Coronary artery (tissue), 2 donors: ENCODE results near the gene CRAT.

Source experiments
- DNase-seq: peaks from one replicate; pipeline ENCODE4 v3.0.0-alpha.2; 2017; ENCODE audit warnings: low spot score
- H3K27ac ChIP-seq, 2 donors: fragments of 200-600 bp; sonication (generic); one replicate each; pipeline ENCODE4 v1.5.1; 2016 to 2019
- H3K4me3 ChIP-seq: fragments of 200-600 bp; sonication (generic); 2 replicates; pipeline ENCODE4 v1.5.1; 2016; ENCODE audit warnings: mild to moderate bottlenecking, moderate library complexity
- TF ChIP-seq, protein P1 (sequence below): fragments of 200-600 bp; sonication (generic); IDR thresholded peaks from one replicate; pipeline ENCODE4 v1.5.1; 2019; ENCODE audit warnings: antibody characterized with exemption

The CRAT gene

DNA sequence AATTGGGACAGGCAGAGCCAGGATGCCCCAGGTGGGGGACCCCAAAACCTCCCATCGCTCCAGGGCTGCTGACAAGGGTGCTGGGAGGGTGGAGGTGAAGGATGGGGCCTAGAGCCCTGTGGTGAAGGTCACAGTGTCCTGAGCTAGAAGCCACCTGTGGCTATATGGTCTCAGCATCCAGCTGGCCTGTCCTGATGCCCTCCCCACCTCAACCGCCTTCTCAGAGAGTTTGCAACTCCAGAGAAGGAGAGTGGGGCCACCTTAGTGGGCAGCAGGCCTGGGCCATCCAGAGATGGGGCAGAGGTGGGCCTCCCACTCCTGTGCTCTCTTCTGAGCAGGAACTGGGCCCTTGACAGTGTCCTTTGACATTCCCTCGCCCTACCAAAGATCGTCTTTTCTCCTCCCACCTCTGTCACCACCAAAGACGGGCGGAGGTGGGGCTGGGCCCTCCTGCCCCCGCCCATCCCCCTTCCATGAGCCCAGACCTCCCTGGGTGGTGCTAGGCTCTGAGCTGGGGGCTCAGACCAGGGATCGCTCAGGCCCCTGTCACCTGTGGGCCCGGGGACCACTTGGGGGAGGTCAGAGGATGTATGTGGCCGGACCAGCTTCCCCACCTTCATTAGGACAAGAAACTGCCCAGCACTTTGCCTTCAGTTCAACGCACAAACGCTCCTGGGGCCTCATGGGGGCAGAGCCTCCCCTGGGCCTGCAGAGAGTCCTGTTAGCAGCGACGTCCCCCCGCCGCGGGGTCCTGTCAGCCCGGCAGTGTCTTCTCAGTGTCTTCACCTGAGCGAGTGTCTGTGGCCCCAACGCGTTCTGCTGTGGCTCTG, 39.7 kb downstream of the CRAT start:
- no peak for DNase-seq
- TF ChIP-seq, protein P1, sequence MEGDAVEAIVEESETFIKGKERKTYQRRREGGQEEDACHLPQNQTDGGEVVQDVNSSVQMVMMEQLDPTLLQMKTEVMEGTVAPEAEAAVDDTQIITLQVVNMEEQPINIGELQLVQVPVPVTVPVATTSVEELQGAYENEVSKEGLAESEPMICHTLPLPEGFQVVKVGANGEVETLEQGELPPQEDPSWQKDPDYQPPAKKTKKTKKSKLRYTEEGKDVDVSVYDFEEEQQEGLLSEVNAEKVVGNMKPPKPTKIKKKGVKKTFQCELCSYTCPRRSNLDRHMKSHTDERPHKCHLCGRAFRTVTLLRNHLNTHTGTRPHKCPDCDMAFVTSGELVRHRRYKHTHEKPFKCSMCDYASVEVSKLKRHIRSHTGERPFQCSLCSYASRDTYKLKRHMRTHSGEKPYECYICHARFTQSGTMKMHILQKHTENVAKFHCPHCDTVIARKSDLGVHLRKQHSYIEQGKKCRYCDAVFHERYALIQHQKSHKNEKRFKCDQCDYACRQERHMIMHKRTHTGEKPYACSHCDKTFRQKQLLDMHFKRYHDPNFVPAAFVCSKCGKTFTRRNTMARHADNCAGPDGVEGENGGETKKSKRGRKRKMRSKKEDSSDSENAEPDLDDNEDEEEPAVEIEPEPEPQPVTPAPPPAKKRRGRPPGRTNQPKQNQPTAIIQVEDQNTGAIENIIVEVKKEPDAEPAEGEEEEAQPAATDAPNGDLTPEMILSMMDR = no peak
- Histone ChIP-seq H3K4me3 (no peak overlapping the region), H3K27ac (no peak overlapping the region)

DNA sequence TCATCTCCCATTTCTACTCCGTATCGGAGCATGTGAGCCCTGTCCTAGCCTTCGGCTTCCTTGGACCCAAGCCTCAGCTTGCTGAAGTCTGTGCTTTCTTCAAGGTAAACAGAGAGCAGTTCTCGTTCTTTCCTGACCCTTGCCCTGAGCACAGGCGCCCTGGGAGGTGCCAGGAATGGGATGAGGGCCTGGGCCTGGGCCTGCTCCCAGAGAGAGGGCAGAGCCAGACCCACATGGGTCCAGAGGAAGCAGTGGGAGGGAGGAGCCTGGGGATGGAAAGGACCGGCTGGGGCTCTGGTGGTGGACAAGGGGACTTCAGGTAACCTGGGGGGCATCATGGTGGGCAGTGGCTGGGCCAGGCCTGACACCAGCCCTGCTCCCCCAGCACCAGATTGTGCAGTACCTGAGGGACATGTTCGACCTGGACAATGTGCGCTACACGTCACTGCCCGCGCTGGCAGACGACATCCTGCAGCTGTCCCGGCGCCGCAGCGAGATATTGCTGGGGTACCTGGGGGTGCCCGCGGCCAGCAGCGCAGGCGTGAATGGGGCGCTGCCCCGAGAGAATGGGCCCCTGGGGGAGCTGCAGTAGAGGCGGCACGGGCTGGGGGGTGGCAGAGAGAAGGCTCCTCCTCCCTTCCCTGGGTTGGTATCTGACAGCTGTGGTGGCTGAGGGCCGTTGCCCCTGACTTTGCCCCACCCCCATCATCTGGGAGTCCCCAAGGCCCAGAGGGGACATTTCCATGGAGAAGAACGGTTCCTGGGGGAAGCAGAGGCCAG, 40.5 kb downstream of the CRAT start:
- DNase-seq = no peak
- TF ChIP-seq, protein P1 = no peak
- Histone ChIP-seq H3K27ac (no peak overlapping the region), H3K4me3 (no peak overlapping the region)

DNA sequence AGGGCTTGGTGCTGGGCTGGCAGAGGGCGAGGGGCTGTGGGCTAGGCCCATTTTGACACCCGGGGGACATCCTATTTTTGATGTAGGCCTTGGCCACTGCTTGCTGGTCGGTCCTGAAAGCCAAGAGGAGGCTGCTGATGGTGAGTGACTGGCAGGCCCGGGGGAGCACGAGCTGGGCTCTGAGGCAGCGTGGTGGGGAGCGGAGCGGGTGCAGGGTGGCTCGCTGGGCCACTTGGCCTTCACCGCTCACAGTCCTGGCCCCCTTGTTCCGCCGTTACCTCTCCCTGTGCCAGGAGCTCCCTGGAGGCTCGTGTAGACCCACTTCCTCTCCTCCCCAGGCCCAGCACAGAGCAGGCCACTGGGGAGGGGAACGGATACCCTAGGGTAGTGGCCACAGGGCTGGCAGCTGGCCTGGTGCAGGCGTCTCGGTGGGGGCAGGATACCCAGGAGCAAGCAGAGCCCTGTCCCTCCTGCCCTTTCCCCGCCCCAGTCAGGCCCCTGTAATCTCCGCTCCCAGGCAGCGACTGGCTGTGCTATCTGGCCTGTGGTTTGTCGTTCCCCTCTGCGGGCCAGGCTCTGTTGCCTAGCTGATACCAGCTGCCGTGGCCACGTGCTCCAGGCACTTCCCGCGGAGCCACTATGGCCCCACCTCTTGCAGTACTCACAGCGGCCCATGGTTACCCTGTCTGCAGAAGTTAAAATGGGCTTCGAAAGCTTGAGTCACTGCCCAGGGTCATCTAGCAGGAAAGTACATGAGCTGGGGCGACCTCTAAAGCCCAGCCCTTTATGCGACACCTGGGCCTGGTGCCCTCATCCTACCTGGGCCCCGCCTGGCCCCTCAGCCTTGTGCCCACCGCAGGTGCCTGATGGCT, 41.4 kb downstream of the CRAT start:
- Histone ChIP-seq H3K27ac (peak overlapping the region in 1 of 2 donors; percentile 10), H3K4me3 (no peak overlapping the region)
- no peak for DNase-seq
- TF ChIP-seq, protein P1 = no peak

- Histone ChIP-seq H3K27ac (no peak overlapping the region), H3K4me3 (no peak overlapping the region)
- DNase-seq = no peak
- TF ChIP-seq, protein P1 = no peak
Observed at GRCh38 chr9:129068110-129068509, 42.5 kb downstream of the CRAT start.

- Histone ChIP-seq H3K4me3 (no peak overlapping the region), H3K27ac (no peak overlapping the region)
- no peak for DNase-seq
- TF ChIP-seq, protein P1 = no peak
Observed at GRCh38 chr9:129064499-129064908, 46.1 kb downstream of the CRAT start.

- H3K27ac ChIP-seq = no peak overlapping the region
- TF ChIP-seq, protein P1 = no peak
Observed at GRCh38 chr9:129063061-129063460, 47.5 kb downstream of the CRAT start.

More at GRCh38 chr9:129063061-129063460, 47.5 kb downstream of the CRAT start:
- no peak overlapping the region for H3K4me3 ChIP-seq
- DNase-seq = no peak
